ENCODE measurements around the gene ODF2L. TPM values are rescaled to one million over a fixed set of nuclear protein-coding genes. Genes with fewer than 3 reads are reported as not detected.

The ODF2L gene
- total and polyA plus RNA-seq, 9 of the 15 experiments (the other 6 are each of a cell fraction or from before 2014, with no cell fraction given) = 2.2 to 6.0 (median 4.7) TPM

DNA sequence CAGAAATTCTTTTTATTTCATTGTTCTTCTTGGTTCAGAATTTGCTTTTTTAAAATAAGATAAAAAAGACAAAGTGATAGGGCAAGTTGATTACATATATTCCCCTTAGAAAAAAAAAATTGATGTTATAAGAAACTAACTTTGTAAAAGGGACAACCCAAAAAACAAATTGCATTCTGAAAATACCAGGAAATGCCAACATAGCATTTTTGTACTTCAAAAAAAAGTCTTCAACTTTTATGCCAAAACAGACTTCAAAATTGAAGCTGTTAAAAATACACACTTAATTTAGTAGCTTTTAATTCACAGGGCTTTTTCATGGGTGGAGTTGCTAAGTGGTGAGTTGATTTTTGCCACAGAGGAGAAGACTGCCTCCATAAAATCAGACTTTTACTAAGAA, 70.9 kb downstream of the ODF2L start:
- FAIRE-seq = no peak
- in situ Hi-C loops (cut with MboI) = no loop called here

GRCh38 chr1:86324130-86324822, 71.8 kb downstream of the ODF2L start:
- FAIRE-seq (no peak), ATAC-seq (no peak), DNase-seq (ENCODE audit: extremely low read depth in 1 of 4, low spot score in 3 of 4) (no peak)
- H3K9me1 ChIP-seq (ENCODE audit: control insufficient read depth, insufficient read depth, low read length) = no peaks in the 10 kb centered on the region
- H3K4me1 ChIP-seq (replicated peaks in 1 of 2; ENCODE audit: control insufficient read depth in 2 of 2, insufficient read depth in 2 of 2, low read length in 2 of 2) = no peaks in the 10 kb centered on the region
- H4K20me1 ChIP-seq (replicated peaks; ENCODE audit: control insufficient read depth, insufficient read depth, low read length) = no peaks in the 10 kb centered on the region
- no peak overlapping the region for H3K4me3 ChIP-seq
- H3K9me3 ChIP-seq (replicated peaks; ENCODE audit: control insufficient read depth, insufficient read depth, low read depth, low read length) = no peaks in the 10 kb centered on the region
- intact Hi-C loops (cut with micrococcal nuclease) (no loop called here), in situ Hi-C loops (cut with MboI) (no loop called here)
- no peak overlapping the region for H3K27ac ChIP-seq (ENCODE audit: extremely low read depth, low read depth, low read length)
- H3K4me2 ChIP-seq (ENCODE audit: insufficient read depth, low read length) = no peak overlapping the region
- ChIA-PET POLR2A (interaction anchor here (0.9 to 1.2 kb wide), 2 partner anchors 9 to 14 kb away, joined by 3 read pairs; no protein-coding TSS in a partner anchor), CTCF (ENCODE audit: low intra/inter-chr PET ratio) (no interaction called here)
- no TSS peak for BruUV-seq (replicated peaks)
- TF ChIP-seq, protein P1, sequence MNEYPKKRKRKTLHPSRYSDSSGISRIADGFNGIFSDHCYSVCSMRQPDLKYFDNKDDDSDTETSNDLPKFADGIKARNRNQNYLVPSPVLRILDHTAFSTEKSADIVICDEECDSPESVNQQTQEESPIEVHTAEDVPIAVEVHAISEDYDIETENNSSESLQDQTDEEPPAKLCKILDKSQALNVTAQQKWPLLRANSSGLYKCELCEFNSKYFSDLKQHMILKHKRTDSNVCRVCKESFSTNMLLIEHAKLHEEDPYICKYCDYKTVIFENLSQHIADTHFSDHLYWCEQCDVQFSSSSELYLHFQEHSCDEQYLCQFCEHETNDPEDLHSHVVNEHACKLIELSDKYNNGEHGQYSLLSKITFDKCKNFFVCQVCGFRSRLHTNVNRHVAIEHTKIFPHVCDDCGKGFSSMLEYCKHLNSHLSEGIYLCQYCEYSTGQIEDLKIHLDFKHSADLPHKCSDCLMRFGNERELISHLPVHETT (CRISPR knock-in tag; conservative IDR thresholded peaks at IDR 0.05 in 1 of 2, IDR thresholded peaks at IDR 0.05 in 1 of 2) = no peak
- TF ChIP-seq SIN3A (IDR thresholded peaks at IDR 0.05; ENCODE audit: borderline replicate concordance in 2 of 2, control insufficient read depth in 1 of 2, low read depth in 2 of 2, low read length in 2 of 2) = no peak
- TF ChIP-seq HEY1 (CRISPR knock-in tag; IDR thresholded peaks at IDR 0.05; ENCODE audit: borderline replicate concordance) = no peak
- TF ChIP-seq SLC30A9 (CRISPR knock-in tag; IDR thresholded peaks at IDR 0.05) = no peak
- H3K9ac ChIP-seq (ENCODE audit: insufficient read depth in 1 of 2, low read depth in 2 of 2, low read length in 2 of 2) = no peak overlapping the region
- WGBS (ENCODE audit: insufficient coverage, low coverage, missing lambda C conversion rate) = 0% methylated on average over 4 of the region's 4 CpGs
- no peaks in the 10 kb centered on the region for H3K27me3 ChIP-seq (ENCODE audit: control insufficient read depth in 2 of 2, insufficient read depth in 2 of 2, low read length in 2 of 2)
- no peaks in the 10 kb centered on the region for H3K36me3 ChIP-seq (ENCODE audit: control insufficient read depth, insufficient read depth, low read length)
- no peak overlapping the region for H2AFZ ChIP-seq (ENCODE audit: low read depth, low read length)
- H3K79me2 ChIP-seq (ENCODE audit: control insufficient read depth, insufficient read depth, low read length) = no peaks in the 10 kb centered on the region

More for the DNA sequence above, 70.9 kb downstream of the ODF2L start:
- H3K4me2 ChIP-seq (ENCODE audit: insufficient read depth, low read length) = no peak overlapping the region
- POLR2A ChIA-PET = interaction anchor here (1.2 kb wide), 1 partner anchor 13 kb away, joined by 3 read pairs; no protein-coding TSS in a partner anchor
- H3K9ac ChIP-seq (ENCODE audit: insufficient read depth in 1 of 2, low read depth in 2 of 2, low read length in 2 of 2) = no peak overlapping the region
- TF ChIP-seq ZNF197 (CRISPR knock-in tag; IDR thresholded peaks at IDR 0.05; ENCODE audit: low read depth) = no peak
- TF ChIP-seq ZNF316 (IDR thresholded peaks at IDR 0.05) = peak; percentile 56; the same call in 1 of the 2 replicates
- TF ChIP-seq STAG1 (CRISPR knock-in tag; IDR thresholded peaks at IDR 0.05; ENCODE audit: borderline replicate concordance) = no peak
- no peaks in the 10 kb centered on the region for H3K36me3 ChIP-seq (ENCODE audit: control insufficient read depth, insufficient read depth, low read length)
- H3K4me3 ChIP-seq = no peak overlapping the region
- no TSS peak for BruUV-seq (replicated peaks)
- no peaks in the 10 kb centered on the region for H3K9me3 ChIP-seq (replicated peaks; ENCODE audit: control insufficient read depth, insufficient read depth, low read depth, low read length)
- H3K4me1 ChIP-seq (replicated peaks in 1 of 2; ENCODE audit: control insufficient read depth in 2 of 2, insufficient read depth in 2 of 2, low read length in 2 of 2) = no peaks in the 10 kb centered on the region
- DNase-seq (ENCODE audit: extremely low read depth in 1 of 4, low spot score in 3 of 4) (no peak), ATAC-seq (no peak)
- intact Hi-C loops (cut with micrococcal nuclease) = no loop called here
- no peaks in the 10 kb centered on the region for H3K9me1 ChIP-seq (ENCODE audit: control insufficient read depth, insufficient read depth, low read length)
- no peak overlapping the region for H2AFZ ChIP-seq (ENCODE audit: low read depth, low read length)
- H3K27ac ChIP-seq (ENCODE audit: extremely low read depth, low read depth, low read length) = no peak overlapping the region
- no peaks in the 10 kb centered on the region for H3K79me2 ChIP-seq (ENCODE audit: control insufficient read depth, insufficient read depth, low read length)
- H4K20me1 ChIP-seq (replicated peaks; ENCODE audit: control insufficient read depth, insufficient read depth, low read length) = no peaks in the 10 kb centered on the region
- CTCF ChIA-PET (ENCODE audit: low intra/inter-chr PET ratio) = no interaction called here
- no peaks in the 10 kb centered on the region for H3K27me3 ChIP-seq (ENCODE audit: control insufficient read depth in 2 of 2, insufficient read depth in 2 of 2, low read length in 2 of 2)
